Measurements from ENCODE around the gene BLACAT1.
"Not testable (repeated sequence)": the region's sequence is repeated elsewhere in the genome, so short reads cannot be mapped to it uniquely, and the experiment has no call there.

The BLACAT1 gene

DNA sequence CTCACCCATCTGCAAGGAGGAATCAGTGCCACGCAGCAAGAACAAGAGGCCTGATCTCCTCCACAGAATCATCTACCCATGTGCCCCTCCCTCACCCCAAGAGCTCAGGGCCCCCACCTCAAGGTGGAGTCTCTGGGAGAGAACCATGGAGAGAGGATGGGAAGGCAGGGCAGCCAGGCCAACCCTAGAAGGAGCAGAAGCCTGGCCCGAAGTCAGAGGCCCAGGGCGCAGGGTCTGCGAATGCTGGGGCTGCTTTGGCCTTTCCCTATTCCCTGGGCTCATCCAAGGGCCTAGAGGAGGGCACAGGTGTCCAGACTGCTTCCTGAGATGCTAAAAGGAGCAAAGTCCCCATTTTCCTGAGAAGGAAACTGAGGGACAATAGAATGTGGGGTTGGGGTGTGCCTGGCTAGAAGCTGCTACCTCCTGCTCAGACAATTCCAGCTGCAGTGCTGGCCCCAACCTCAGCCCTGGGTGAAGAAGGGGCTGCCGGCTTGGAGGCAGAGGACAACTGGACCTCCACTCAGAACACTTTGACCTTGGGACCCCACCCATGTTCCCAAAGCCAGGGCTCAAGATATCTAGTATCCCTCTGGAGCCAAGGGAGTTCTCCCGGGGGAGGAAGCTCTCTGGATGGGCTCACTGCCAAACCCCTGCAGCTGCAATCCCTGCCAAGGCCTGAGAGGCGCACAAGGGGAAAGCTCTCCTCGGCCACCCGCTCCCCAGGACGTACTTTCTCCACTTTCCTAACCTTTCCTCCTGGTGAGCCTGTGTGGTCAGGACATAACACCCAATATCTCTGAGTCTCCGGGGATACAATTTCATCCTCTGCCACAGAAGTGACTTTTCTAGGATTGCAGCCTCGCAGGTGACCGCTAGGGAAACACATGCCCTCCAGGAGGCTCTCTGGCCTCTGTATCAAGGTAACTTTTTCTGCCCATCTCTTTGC is 17.4 kb downstream of the BLACAT1 start:
- DNase-seq = no peak

DNA sequence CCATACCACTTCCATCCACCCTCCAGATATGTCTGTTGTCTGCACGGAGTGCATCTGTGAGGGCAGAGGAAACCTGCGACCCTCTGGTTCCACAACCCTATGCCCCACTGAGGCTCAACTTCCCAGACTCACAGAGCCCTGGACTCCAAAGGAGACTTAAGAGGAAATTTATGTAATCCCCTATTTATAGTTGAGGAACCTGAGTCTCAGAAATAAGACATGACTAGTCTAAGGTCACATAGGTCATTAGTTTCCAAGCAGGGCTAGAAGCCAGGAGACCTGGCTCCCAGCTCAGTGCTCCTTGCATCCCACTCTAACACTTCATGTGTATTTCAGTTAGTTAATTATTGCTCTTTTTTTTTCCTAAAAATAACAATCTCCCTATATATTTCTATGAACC is 18.3 kb downstream of the BLACAT1 start:
- no peak for DNase-seq

DNA sequence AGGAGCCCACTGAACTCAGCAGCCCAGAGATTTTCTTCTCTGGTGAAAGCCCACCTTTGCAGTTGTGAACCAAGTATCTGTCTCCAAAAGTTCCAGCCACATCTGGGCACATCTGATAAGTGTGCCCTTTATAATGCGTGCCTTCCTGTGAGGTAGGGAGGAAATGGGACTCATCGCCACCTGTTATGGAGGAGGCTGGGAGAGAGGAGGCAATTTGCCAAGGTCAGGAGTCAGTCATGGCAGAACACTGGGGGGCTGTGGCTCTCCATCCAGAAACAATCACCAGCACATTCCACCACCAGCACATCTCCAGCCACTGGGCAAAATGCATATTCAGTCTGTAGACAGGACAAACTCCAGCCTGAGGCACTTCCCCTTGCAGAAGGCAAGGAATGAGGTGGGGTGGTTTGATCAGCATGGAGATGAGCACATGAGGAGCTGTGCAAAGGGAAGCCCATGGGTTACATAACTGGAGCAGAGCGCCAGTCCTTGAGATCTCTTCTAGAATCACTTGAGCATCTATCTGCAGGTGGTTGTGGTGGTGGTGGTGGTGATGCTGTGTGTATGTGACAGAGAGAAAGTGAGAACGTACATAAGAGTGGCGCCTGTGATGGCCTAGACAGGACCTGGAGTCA is 19.0 kb downstream of the BLACAT1 start:
- no peak for DNase-seq

DNA sequence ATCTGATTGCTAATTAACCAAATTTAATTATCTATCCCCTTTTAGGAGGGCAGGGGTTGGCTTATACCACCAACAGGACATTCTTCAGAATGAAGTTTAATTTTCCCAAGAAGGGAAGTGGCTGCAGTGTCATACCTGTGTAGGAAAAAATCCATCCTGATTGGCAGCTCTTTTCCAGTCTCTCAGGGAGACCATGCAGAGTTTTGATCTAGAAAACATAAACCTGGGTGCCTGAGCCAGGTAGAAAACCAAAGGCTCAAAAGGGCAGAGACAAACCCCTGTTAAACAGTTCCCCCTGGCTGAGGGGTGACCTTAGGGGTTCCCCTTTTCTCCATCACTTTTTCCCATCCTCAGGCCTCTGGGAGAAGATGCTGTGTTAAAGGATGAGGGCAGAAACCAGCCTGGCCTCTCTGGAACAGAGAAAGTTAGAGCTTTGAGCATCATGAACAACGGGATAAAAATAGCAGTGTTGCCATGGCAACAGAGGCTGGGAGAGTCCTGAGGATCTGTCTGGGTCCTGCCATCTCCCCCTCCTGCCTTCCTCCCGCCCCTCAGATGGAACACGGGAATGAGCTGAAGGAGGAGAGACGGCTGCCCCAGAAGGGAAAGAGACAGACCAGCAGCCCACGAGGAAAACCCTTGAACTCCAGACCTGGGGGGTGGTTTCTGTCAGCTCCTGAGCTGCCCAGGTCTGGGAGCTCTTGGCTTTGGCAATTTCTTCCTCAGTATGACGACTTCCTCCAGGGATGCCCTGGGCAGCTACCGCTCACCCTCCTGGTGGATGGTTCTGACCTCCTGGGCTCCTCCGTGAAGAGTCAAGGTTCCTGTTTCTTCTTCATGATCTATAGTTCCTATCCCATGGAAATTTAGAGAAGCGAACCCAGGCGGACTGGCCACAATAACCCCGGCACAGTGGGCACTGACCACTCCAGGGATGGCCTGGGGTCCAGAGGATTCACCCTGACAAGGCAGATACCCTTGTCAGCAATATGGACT is 20.0 kb downstream of the BLACAT1 start:
- no peak for DNase-seq

DNA sequence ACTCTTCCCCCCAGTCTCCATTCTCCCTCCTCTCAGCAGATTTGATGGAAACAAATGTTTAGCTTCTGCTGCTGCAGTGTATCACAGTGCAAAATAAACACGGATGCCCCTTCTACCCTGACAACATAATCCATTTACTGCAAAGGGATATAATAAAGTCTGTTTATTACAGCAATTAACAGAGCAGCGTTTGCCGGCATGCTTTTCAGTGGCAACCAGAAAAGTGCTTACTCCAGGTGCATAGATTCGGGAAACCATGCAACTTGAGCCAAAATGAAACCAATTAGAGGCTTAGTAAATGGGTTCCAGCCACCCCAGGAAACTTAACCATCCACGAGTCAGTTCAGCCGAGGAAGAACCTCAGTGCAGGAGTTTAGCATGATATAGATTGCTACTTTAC is 21.1 kb downstream of the BLACAT1 start:
- DNase-seq = no peak

DNA sequence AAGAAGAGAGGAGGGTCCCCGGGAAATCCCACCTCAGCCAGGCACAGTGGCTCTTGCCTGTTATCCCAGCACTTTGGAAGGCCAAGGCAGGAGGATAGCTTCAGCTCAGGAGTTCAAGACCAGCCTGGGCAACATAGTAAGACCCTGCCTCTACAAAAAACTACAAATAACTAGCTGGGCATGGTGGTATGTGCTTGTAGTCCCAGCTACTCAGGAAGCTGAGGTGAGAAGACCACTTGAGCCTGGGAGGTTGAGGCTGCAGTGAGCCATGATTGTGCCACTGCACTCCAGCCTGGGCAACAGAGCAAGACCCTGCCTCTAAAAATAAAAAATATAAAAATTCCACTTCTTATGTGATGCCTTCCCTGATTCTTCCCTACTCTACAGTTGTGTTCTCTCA is 23.2 kb downstream of the BLACAT1 start:
- DNase-seq = not testable (repeated sequence)

- DNase-seq = no peak
Observed at GRCh38 chr1:205432116-205432515, 23.7 kb downstream of the BLACAT1 start.

GRCh38 chr1:205430696-205431305 is 25.0 kb downstream of the BLACAT1 start:
- peak; percentile 60 to 68 for DNase-seq

- DNase-seq = no peak
Observed at GRCh38 chr1:205429762-205430695, 25.8 kb downstream of the BLACAT1 start.

DNA sequence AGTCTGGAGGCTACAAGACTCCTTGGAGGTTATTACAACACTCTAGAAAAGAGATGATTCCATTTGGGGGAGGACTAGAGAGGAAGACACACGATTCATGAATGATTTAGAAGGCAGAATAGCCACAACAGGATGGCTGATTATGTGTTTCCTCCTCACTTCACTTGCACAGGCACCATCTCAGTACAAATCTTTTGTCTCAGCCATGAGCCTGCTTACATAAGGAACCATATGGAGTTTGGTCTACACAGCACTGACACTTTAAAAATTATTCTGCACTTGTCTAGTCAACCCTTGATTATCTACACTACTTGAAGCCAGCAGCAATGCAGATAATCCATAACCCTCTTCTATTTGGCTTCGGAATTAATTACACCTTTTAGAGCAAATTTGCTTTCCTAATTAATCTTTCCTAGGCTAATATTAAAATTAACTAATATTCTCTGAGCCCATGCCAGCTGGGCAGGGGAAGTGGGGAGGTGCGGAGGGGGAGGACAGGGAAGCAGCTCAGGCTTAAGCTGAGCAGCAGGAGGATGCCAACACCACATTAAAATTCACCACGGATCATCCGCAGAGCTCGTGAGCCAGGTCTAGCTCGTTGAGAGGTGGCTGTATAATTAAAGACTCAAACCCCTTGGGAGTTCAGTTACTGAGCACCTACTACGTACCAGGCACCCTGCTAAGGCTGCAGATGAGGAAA is 30.8 kb downstream of the BLACAT1 start:
- DNase-seq = no peak

GRCh38 chr1:205423814-205424399 is 31.9 kb downstream of the BLACAT1 start:
- no peak for DNase-seq

DNA sequence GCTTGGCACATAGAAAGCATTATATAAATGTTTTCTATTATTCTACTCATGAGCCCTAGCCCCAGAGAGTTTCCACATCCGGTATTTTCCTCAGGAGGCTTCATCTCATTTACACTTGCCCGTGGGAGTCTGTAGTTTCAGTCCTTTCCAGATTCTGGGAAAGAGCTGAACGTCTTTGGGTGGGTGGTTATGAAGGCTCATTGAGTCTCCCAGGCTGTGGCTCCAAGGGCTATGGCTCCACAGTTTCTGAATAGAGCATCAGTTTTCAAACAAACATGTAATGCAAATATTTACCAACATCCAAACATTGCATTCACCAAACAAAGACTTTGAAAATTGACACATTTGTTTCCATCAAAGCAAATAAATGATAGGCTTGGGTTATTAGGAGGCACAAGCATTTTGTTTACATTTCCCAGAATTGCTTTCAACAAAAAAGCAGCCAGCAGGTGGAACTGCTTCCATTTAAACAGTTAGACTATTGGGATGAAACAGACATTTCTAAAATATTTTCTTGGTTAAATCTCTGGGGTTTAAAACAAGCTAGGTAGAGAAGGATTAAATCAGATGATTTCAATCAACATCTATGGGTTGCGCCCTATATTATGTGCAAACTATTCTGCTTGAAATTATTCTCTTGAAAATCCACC is 32.7 kb downstream of the BLACAT1 start:
- DNase-seq = no peak

GRCh38 chr1:205421798-205422197 is 34.0 kb downstream of the BLACAT1 start, which contains the start of gene LEMD1:
TSS of gene LEMD1 (minus strand) at chr1:205422056. CDS start at chr1:205420536, 1,520 bp downstream.
- no peak for DNase-seq

DNA sequence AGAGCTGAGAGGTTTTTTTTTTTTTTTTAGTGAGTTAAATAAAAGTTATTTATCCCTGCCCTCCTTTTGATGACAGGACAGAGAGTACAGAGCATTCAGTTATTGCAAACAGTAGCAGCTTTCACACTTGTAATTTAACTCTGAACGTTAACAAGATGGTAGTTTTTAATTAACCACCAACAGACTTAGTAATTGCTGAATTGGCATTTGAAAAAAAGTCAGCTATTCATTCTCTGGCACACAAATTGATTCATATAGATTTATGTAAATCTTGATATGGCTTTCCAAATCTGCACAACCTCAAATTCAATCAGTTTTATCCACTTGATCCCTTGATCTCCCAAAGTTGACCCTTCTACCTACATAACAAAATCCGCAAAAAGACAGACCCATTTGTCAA is 34.9 kb downstream of the BLACAT1 start:
- DNase-seq = no peak

- DNase-seq = no peak
Observed at GRCh38 chr1:205417870-205418635, 37.8 kb downstream of the BLACAT1 start.

DNA sequence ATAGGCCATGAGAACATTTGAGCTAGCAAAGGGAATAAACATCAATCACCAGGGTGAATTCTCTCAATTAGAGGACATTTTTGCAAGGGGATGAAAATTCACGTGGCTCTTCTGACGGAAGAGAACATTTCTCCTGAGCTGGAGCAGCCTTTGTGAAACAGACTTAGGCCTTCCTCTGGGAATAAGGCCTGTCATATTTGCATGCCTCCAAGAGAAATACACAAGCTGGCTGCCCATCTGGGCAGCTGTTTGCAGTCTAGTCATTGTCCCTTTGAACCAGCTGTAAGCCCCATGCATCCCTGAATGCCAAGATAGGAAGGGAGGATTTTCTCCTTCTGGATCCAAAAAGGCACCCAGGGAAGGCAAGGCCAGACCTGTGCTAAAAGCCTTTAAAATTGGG is 39.5 kb downstream of the BLACAT1 start:
- DNase-seq = no peak

DNA sequence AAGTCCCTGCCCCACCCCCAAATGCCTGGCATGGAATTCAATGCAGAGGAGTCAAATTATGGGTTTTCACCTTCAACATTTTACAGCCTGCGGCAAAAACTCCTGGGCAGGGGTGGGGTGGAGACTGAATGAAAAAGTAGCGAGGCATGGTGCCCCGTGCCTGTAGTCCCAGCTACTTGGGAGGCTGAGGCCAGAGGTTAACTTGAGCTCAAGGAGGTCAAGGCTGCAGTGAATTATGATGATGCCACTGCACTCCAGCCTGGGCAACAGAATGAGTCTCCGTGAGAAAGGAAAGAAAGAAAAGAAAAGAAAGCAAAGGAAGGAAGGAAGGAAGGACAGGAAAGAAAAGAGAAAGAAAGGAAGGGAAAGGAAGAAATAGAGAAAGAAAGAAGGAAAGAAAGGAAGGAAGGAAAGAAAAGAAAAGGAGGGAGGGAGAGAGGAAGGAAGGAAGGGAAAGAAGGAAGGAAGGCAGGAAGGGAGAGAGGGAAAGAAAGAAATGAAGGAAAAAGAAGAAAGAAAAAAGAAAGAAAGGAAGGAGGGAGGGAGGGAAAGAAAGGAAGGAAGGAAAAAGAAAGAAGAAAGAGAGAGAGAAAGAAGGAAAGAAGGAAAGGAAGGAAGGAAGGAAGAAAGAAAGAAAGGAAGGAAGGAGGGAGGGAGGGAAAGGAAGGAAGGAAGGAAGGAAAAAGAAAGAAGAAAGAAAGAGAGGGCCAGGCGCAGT is 45.1 kb downstream of the BLACAT1 start:
- no peak for DNase-seq

DNA sequence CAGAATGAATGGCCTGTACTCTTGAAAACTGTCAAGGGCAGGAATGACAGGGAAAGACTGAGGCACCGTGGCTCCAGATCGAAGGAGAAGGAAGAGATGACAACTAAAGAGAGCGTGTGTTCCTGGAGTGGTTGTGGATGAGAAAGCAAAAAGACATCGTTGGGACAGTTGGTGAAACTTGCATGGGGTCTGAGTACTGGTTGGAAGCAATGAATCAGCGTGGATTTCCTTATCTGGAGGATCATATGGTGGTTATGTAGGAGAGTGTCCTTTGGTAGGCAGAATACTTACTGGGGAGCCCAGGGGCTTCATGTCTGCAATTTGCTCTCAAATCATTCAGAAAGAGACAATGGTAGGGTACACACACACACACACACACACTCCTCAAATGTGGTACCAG is 47.9 kb downstream of the BLACAT1 start:
- no peak for DNase-seq
